Measurements from ENCODE around the gene RAB11A.

DNA sequence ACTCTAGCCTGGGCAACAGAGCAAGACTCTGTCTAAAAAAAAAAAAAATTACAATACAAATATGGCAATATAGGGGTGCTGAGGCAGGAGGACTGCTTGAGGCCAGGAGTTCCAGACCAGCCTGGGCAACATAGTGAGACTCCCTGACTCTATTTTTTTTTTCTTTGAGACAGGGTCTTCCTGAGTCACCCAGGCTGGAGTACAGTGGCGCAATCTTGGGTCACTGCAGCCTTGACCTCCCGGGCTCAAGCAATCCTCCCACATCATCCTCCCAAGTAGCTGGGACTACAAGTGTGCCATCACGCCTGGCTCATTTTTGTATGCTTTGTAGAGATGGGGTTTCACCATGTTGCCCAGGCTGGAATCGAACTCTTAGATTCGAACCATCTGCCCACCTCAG lies 17.3 kb upstream of the RAB11A start:
- TF ChIP-seq, protein P1, sequence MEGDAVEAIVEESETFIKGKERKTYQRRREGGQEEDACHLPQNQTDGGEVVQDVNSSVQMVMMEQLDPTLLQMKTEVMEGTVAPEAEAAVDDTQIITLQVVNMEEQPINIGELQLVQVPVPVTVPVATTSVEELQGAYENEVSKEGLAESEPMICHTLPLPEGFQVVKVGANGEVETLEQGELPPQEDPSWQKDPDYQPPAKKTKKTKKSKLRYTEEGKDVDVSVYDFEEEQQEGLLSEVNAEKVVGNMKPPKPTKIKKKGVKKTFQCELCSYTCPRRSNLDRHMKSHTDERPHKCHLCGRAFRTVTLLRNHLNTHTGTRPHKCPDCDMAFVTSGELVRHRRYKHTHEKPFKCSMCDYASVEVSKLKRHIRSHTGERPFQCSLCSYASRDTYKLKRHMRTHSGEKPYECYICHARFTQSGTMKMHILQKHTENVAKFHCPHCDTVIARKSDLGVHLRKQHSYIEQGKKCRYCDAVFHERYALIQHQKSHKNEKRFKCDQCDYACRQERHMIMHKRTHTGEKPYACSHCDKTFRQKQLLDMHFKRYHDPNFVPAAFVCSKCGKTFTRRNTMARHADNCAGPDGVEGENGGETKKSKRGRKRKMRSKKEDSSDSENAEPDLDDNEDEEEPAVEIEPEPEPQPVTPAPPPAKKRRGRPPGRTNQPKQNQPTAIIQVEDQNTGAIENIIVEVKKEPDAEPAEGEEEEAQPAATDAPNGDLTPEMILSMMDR (IDR thresholded peaks at IDR 0.05) = no peak
- no peak for TF ChIP-seq BHLHE40 (IDR thresholded peaks at IDR 0.05; ENCODE audit: low read depth, low read length)
- TF ChIP-seq, protein P2, sequence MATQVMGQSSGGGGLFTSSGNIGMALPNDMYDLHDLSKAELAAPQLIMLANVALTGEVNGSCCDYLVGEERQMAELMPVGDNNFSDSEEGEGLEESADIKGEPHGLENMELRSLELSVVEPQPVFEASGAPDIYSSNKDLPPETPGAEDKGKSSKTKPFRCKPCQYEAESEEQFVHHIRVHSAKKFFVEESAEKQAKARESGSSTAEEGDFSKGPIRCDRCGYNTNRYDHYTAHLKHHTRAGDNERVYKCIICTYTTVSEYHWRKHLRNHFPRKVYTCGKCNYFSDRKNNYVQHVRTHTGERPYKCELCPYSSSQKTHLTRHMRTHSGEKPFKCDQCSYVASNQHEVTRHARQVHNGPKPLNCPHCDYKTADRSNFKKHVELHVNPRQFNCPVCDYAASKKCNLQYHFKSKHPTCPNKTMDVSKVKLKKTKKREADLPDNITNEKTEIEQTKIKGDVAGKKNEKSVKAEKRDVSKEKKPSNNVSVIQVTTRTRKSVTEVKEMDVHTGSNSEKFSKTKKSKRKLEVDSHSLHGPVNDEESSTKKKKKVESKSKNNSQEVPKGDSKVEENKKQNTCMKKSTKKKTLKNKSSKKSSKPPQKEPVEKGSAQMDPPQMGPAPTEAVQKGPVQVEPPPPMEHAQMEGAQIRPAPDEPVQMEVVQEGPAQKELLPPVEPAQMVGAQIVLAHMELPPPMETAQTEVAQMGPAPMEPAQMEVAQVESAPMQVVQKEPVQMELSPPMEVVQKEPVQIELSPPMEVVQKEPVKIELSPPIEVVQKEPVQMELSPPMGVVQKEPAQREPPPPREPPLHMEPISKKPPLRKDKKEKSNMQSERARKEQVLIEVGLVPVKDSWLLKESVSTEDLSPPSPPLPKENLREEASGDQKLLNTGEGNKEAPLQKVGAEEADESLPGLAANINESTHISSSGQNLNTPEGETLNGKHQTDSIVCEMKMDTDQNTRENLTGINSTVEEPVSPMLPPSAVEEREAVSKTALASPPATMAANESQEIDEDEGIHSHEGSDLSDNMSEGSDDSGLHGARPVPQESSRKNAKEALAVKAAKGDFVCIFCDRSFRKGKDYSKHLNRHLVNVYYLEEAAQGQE (IDR thresholded peaks at IDR 0.05) = no peak

Measured in A549 (cell line).